Fibroblast of pulmonary artery (primary cell): ENCODE data around the gene C6.
A peak's percentile ranks its signal among the peaks of the same experiment; 100 is the strongest.

Experiments
- DNase-seq: peaks from one replicate; pipeline ENCODE4 v3.0.0-alpha.2; 2010; ENCODE audit warnings: low read depth
- H3K4me3 ChIP-seq: replicated peaks from 2 replicates; pipeline ENCODE4 v1.5.1; 2011; ENCODE audit warnings: low read depth, mild to moderate bottlenecking, control low read depth, low read length, moderate library complexity
- TF ChIP-seq, protein P1 (sequence below): IDR thresholded peaks from 2 replicates; pipeline ENCODE4 v1.5.1; 2011; ENCODE audit warnings: mild to moderate bottlenecking, control low read depth, low read length, inconsistent platforms; ENCODE audit errors: missing control alignments

Gene C6

GRCh38 chr5:41172012-41172411 is 41.3 kb downstream of the C6 start:
- no peak overlapping the region for H3K4me3 ChIP-seq
- TF ChIP-seq, protein P1, sequence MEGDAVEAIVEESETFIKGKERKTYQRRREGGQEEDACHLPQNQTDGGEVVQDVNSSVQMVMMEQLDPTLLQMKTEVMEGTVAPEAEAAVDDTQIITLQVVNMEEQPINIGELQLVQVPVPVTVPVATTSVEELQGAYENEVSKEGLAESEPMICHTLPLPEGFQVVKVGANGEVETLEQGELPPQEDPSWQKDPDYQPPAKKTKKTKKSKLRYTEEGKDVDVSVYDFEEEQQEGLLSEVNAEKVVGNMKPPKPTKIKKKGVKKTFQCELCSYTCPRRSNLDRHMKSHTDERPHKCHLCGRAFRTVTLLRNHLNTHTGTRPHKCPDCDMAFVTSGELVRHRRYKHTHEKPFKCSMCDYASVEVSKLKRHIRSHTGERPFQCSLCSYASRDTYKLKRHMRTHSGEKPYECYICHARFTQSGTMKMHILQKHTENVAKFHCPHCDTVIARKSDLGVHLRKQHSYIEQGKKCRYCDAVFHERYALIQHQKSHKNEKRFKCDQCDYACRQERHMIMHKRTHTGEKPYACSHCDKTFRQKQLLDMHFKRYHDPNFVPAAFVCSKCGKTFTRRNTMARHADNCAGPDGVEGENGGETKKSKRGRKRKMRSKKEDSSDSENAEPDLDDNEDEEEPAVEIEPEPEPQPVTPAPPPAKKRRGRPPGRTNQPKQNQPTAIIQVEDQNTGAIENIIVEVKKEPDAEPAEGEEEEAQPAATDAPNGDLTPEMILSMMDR, result no peak
- no peak for DNase-seq

DNA sequence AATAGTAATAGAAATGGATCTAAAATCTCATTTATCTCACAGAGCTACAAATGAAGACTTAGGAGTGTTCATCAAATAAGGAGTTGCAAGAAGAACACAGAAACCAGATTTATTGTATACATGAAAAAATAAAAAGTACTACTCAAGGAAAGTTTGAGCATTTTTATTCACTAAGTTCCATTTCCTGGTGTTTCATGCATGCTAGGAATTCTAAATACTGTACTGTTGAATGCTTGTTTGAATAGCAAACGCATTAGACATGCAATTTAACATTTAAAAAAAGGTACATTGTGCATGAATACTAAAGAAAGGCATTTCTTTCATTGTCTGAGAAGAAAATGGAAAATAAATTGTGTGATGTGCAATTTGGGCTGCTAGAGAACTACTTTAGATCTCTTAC is 52.1 kb downstream of the C6 start:
- TF ChIP-seq, protein P1, result no peak
- DNase-seq, result peak; percentile 46
- no peak overlapping the region for H3K4me3 ChIP-seq

- TF ChIP-seq, protein P1, result no peak
- DNase-seq, result no peak
- H3K4me3 ChIP-seq, result no peak overlapping the region
Measured at GRCh38 chr5:41157272-41157894, 55.9 kb downstream of the C6 start.

- DNase-seq, result peak; percentile 76
- TF ChIP-seq, protein P1, result no peak
- H3K4me3 ChIP-seq, result no peak overlapping the region
Measured at GRCh38 chr5:41156739-41157138, 56.6 kb downstream of the C6 start.

- DNase-seq, result peak; percentile 17
- no peak overlapping the region for H3K4me3 ChIP-seq
- TF ChIP-seq, protein P1, result no peak
Measured at GRCh38 chr5:41154491-41154890, 58.8 kb downstream of the C6 start.

GRCh38 chr5:41151564-41151963 is 61.8 kb downstream of the C6 start:
- TF ChIP-seq, protein P1, result no peak
- H3K4me3 ChIP-seq, result no peak overlapping the region
- DNase-seq, result peak; percentile 43

- TF ChIP-seq, protein P1, result no peak
- DNase-seq, result no peak
- H3K4me3 ChIP-seq, result no peak overlapping the region
Measured at GRCh38 chr5:41148448-41148847, 64.9 kb downstream of the C6 start.
